ENCODE results near the gene NRP1.

The NRP1 gene

GRCh38 chr10:33201971-33202370 lies 132.5 kb downstream of the NRP1 start:
- DNase-seq: no peak

DNA sequence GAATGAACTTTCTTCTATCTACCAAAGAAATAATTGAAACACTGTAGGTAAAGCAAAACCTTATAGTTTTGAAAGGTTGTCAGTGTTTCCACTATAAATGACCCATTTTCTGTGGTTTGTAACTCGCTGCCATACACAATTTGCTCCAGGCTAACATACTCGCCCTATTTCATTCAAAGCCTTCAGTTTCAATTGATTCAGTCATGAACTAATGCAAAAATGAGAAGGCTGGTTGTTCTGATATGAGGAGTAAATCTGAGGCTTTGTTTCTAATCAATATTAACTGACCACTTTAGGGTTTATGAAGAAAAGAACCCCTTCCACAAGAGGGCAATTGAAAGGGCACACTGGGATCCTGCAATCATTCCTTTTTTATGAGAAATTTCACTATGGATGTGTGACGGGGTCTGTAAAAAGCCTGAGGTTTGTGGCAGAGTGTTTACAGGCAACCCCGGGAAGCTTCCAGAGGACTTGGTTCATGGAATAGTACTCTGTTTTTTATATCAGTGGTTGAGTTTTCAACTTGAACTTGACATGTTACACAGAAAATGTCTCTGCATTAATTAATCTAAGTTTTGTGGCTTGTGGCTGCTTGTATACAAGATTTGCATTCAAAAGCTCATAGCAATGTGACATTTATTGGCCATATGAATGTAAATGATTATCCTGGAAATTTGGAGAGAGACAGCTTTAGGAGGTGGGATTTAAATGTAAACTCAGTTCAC lies 133.2 kb downstream of the NRP1 start:
- DNase-seq: no peak

DNA sequence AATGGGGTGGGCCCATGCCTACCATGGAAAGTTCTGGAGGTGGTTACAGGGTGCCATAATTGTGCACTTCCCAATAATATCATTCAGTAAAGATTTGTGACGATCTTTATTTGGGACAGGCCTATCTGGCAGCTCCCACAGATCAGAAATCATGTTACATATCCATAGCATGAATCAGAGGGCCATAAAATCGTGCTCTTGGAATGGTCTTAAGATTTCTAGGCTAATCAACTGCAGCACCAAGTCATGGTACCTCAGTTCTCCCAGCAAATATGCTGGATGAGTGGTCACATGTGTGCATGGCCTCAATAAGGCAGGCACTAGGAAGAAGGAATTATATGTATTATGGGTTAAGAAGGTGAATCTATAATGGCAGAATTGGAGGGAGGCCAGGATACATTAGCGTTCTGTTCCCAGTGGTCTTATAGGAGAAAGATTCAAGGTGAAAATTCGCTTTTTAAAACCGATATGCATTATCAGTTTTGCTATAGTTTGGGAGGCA lies 134.7 kb downstream of the NRP1 start:
- DNase-seq: no peak

- no peak for DNase-seq
These were observed 135.9 kb downstream of the NRP1 start for GRCh38 chr10:33198610-33199009.

DNA sequence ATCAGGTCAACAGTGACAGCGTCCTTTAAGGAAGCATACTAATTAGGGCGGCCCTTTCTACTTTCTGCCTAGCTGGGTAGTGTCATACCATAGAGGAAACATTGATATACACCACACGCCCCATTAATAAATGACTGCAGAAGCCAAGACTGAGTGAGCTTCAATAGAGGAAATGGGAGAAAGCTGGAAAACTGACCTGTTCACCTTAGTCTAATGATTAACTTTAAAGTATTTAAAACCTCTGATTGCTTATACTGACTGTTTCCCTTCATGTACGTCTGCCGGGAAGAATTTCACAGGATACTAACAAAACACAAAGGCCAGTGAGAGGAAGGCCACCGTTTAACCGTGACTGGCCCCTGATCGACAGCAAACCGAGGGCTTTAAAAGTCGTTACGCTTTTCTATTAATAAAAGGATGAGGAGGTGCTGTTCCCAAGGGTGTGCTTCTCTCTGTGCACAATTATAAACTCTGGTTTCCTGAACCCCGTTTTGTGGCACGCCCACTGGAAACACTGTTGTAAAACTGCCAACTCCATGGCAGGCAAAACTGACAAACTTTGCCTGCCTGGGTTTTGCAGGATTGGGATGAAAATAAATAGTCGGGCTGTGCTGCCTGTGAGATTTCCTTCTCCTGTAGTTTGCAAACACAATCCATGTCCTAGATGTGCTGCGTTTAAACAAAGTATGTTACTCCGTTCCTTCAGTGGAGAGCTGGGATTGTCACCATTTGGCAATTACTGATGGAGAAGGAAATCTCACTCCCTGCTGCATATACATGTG lies 137.6 kb downstream of the NRP1 start:
- no peak for DNase-seq

- no peak for DNase-seq
These were observed 138.1 kb downstream of the NRP1 start for GRCh38 chr10:33196377-33196706.

GRCh38 chr10:33195608-33196376 lies 138.7 kb downstream of the NRP1 start:
- no peak for DNase-seq

GRCh38 chr10:33193701-33194521 lies 140.6 kb downstream of the NRP1 start:
- no peak for DNase-seq

- peak; percentile 36 for DNase-seq
These were observed 141.3 kb downstream of the NRP1 start for GRCh38 chr10:33193057-33193700.

DNA sequence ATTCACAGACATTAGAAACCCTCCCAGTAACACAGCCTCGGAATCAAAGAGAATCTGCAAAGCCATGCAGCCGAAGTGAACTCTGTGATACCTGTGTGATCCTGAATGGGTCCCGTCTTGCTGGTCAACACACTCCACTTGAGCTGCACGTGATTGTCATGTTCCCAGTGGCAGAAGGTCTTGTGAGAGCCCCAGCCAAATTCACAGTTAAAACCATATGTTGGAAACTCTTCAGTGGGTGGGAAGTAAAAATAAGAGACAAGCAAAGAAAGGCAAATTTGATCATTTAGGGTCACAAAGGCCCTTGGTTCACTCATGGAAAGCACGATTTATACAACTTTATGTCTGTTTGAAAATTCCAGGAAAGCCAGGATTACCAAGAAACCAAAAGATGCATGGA lies 142.3 kb downstream of the NRP1 start:
- no peak for DNase-seq

GRCh38 chr10:33190406-33190805 lies 144.1 kb downstream of the NRP1 start:
- DNase-seq: no peak

GRCh38 chr10:33189808-33190207 lies 144.7 kb downstream of the NRP1 start:
- no peak for DNase-seq

DNA sequence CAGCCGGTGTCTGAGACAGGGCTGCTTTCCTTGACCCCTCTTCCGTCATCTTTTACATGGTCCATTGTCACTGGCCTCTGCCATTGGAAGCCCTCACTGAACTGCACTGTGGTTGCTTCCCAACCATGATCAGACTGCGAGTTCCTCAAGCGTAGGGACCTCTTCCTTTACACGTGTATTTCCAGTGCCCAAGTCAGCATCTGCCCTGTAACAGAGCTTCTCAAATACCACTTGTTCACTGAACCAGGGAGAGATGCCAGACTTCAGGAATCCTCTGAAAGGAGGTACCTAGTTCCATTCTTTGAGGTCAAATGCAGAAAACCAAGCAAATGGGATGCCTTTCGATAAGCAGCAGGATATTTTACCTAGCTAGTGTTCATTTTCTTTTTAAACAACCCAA lies 145.1 kb downstream of the NRP1 start:
- no peak for DNase-seq

DNA sequence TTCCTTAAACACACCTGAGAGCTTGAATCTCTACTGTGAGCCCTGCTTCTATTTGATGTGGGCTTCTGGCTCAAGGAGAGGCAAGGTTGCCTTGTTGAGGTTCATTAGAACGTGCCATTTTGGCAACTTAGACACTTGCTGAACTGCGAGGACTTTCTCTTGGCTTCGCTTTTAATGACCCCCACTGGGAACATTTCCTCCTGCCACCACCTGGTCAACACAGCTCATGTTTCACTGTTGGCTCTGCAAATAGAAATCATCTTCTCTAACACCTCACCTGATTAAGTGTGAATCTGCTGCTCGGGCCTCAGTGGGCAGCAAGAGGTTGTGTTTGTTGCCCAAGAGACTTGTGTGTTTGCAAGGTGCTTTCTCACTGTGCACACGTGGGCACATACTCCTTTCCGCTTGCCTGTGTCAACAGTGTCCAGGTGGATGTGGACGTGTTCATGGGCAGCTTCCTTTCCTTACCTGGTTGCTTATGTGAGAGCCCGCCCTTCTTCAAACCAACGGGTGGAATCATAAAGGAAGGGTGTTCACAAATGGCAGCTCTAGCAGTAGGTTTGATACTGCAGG lies 147.0 kb downstream of the NRP1 start:
- no peak for DNase-seq

DNA sequence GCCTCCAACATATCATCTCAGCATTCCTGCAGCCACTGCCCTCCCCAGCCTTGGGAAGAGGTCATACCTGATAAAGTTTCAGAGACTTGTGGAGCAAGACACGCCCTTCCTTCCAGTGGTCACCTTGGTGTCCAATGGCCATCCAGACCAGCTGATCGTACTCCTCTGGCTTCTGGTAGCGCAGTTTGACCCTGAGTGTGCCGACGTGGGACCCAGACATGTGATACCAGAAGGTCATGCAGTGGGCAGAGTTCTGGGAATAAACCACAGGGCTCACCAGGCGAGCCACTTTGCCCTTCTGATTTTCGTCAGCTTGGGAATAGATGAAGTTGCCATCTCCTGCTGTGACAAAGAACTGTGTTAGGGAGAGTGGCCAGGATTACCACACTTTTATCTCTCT lies 148.3 kb downstream of the NRP1 start:
- no peak for DNase-seq

DNA sequence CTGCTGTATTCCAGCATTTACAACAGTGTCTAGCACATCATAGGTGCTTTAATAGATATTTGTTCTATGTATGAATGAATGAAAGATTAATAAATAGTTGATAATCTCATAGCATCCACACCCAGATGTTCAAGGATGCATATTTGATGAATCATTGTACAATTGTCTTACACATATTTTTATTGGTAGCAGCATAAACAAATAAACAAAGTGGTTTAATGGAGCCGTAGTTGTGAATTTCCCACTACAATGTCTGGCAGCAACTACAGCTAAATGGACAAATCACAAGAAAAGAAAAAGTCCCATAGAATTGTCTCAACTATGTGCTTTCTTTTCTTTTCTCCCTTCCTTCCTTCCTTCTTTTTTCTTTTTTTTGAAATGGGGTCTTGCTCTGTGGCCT lies 150.8 kb downstream of the NRP1 start:
- DNase-seq: no peak

- no peak for DNase-seq
These were observed 153.5 kb downstream of the NRP1 start for GRCh38 chr10:33180921-33181320.

GRCh38 chr10:33180390-33180789 lies 154.1 kb downstream of the NRP1 start:
- peak; percentile 66 for DNase-seq

DNA sequence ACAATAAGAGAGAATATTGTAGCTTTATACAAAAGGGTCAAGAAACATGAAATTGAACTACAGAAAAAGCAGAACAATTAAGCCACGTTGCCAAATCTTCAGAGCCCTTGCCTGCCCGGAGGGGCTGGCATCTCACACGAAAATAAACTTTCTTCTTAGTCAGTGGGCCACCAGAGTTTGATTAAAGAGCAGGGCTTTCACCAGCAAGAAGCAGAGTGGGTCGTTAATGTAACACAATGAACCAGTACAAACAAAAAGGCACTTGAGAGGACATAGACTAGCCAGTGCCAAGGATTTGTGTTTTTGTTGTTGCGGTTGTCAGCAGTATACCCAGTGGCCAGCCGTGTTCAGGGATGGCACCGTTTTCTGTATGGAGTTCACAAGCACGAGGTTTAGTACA lies 155.4 kb downstream of the NRP1 start:
- no peak for DNase-seq

GRCh38 chr10:33178026-33178755 lies 156.3 kb downstream of the NRP1 start:
- no peak for DNase-seq

DNA sequence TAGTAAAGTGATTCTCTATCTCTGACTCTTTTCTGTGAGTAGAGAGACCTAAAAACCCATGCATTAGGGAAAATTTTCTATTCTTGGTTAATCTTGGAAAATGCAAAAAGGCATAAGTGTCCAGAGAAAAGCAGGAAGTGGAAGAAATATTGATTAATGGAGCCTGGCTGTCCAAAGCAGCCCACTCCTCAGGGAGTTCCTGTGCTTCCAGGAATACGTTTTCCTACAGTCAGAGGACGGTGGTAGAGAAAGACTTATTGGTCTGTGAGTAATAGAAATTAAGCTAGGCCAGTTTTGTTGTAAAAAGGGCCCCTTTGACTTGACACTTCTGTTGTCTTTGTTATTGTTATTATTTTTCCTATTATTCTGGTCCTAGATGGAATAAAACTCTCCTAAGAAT lies 157.8 kb downstream of the NRP1 start:
- no peak for DNase-seq
